Stimulated activated CD4-positive, alpha-beta T cell treated with anti-CD3 and anti-CD28 coated beads, TNF-alpha, amount 100 ng/mL, for 1 hour (primary cell): ENCODE measurements around the gene C19orf12.
A peak's percentile ranks its signal among the peaks of the same experiment; 100 is the strongest.

Source experiments
- DNase-seq, 3 donors: peaks; one replicate each; pipeline ENCODE4 v3.0.0-alpha.2; 2020; ENCODE audit warnings: low read depth in 3 of 3, low spot score in 1 of 3

The C19orf12 gene

GRCh38 chr19:29714953-29715700 is at the start of gene C19orf12:
C19orf12 (minus strand) TSS chr19:29715261; CDS start chr19:29708413, 6,848 bp downstream.
- DNase-seq = peak in 1 of 3 donors; percentile 56

- DNase-seq = no peak
Measured at GRCh38 chr19:29764361-29764760, 49.3 kb upstream of the C19orf12 start.

DNA sequence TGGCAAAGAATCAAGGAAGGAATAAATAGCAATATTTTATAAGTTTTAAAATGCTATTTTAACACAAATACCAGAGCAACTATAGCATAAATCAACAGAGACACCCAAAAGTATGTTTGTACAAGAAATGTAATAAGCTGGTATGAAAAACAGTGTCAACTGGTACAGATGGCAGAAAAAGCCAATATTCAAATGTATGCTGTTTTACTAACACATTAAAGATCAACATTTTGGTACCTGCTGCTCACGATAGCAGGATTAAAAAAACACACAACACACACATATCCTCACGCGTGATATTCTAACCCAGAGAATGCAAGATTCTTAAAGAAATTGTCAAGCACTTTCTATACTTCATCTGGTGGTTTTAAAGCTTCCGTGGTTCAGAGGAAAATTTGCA is 48.1 kb upstream of the C19orf12 start:
- DNase-seq = no peak

- no peak for DNase-seq
Measured at GRCh38 chr19:29761575-29762232, 46.6 kb upstream of the C19orf12 start.

DNA sequence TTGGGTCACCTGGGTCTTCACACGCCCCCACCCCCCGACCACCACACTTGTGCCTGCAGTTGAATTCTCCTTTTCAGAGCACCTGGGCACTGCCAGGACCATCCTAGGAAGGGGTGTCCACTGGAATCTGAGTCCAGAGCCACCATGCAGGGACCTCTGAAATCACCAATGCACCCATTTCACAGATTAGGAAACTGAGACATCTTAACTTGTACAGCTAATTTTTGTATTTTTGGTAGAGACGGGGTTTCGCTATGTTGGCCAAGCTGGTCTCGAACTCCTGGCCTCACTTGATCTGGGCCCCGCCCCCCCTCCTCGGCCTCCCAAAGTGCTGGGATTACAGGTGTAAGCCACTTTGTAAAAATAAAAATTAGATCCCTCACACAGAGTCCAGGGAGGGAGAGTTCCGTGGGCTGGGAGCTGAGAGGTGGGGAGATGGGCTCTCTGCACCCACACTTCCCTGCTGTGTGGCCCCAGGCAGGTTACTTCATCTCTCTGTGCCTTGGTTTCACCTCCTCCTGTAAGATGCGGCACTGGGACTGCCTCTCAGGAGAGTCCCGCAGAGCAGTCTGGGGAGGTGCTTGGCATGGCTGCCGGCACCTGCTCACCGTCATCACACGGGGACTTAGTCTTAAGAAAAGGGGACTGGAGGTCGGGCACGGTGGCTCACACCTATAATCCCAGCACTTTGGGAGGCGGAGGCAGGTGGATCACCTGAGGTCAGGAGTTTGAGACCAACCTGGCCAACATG is 45.9 kb upstream of the C19orf12 start:
- DNase-seq = no peak

GRCh38 chr19:29759359-29759758 is 44.3 kb upstream of the C19orf12 start:
- no peak for DNase-seq

GRCh38 chr19:29758863-29759262 is 43.8 kb upstream of the C19orf12 start:
- no peak for DNase-seq

- no peak for DNase-seq
Measured at GRCh38 chr19:29757551-29757950, 42.5 kb upstream of the C19orf12 start.

GRCh38 chr19:29753934-29754305 is 38.9 kb upstream of the C19orf12 start:
- DNase-seq = no peak

GRCh38 chr19:29753190-29753933 is 38.3 kb upstream of the C19orf12 start:
- no peak for DNase-seq

DNA sequence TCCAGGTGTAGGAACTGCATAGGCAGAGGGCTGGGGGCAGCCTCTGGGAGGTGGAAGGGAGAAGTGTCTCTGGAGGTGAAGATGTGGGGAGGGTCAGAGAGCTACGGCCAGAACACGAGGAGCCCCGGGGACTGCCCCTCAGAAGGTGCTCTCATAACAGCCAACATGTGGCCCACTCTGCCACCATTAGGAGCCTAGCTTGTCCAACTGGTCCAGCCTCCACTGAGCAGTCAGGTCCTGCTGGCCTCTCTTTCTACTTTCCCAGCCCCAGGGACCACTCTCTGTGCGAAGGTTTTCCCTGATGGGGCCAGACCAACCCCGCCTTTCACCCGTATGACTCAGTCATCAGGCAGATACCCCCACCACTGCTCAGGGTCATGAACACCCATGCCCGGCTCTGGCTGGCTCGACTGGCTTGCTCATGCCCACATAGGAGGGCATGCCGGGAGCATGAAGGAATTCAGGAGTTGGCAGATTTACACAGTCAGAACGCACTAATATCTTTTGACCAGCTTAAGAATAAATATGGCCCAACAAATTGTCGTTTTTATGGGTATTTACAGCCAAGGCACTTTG is 37.5 kb upstream of the C19orf12 start:
- DNase-seq = no peak

GRCh38 chr19:29751932-29752331 is 36.9 kb upstream of the C19orf12 start:
- no peak for DNase-seq

DNA sequence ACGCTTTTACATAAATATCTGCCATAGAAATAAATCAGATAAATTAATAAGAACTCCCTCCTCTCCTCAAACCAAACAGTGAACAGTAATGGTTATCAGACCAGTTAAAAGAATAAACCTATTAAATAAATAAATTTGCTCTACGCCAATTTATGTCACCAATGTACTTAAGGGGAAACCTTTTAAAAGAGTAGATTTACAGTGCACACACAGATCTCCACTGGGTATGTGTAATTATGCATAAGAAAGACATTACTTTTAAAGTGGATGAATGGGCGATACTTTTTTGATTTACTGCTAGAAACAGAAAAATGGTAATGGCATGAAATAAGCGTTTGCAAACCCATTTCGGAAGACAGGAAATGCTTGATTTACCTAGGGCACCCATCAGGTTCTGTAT is 34.9 kb upstream of the C19orf12 start:
- DNase-seq = no peak

GRCh38 chr19:29748996-29749849 is 34.2 kb upstream of the C19orf12 start:
- no peak for DNase-seq

DNA sequence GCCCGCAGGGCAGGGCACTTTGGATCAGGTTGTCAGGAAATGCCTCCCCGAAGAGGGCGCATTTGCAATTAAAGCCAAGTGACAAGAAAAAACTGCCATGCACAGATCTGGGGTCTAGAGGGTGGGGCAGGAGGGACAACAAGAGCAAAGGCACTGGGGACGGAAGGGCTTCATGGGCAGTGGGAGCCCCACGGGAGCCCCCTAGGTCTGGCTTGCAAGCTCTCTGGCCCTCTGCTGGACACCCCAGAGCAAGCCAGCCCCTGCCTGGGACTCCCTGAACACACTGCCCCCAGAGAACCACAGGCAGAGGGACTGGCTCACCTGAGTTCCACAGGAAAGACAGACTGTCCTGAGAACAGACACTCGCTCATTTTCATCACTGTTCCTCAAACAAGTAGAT is 30.2 kb upstream of the C19orf12 start:
- DNase-seq = no peak

- no peak for DNase-seq
Measured at GRCh38 chr19:29743681-29744080, 28.6 kb upstream of the C19orf12 start.

DNA sequence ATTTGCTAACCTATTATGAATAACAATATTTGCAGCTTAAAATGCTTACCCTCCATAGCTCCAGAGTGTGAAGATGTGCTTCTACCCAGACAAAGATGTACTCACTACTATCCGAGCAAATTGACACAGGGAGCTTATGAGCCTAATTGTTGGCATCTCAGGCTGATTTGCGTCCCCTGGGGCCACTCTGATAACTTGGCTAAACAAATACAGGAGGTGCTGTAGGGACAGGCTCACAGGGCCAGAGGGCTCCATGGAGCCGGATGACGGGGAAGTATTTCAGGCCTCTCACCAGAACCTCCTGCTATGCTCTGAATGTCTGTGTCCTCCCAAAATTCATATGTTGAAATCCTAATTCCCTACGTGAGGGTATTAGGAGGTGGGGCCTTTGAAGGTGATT is 26.7 kb upstream of the C19orf12 start:
- no peak for DNase-seq

DNA sequence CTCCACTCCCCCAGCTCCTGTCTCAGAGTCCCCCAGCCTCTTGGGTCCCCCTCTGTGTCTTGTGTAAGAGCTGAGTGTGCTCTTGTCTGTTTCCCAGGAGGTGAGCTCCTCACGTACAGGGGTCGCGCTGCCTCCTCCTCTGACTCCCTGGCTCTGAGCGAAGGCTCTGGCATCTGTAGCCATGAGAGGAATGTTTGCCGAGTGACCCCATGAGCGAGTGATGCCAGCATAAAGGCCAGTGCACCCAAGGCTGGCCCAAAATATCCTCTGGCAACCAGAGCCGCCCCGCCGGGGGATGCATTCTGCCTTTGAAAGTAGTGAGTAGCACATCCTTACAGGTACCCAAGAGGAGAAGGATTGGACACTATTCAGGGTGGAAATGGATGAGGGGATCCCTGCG is 26.2 kb upstream of the C19orf12 start:
- no peak for DNase-seq

GRCh38 chr19:29737461-29738000 is 22.5 kb upstream of the C19orf12 start:
- no peak for DNase-seq

DNA sequence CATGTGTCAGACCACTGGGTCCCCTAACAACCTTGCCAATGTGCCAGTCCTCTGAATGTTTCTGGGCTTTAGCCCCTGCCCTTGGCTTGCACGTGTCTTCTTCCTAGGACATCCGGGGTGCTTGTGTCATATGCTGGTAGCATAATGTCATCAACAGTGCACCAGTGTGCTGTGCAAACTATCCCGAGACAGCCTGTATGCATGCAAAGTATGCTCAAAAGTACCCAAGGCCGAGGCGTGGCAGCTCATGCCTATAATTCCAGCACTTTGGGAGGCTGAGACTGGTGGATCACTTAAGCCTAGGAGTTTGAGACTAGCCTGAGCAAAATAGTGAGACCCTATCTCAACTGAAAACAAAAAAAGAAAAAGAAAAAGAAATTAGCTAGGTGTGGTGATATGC is 20.8 kb upstream of the C19orf12 start:
- no peak for DNase-seq
